ENCODE data around the gene NDFIP1. TPM values are rescaled to one million over a fixed set of nuclear protein-coding genes. Genes with fewer than 3 reads are reported as not detected.
A peak's percentile ranks its signal among the peaks of the same experiment; 100 is the strongest.

The NDFIP1 gene
- total and polyA plus RNA-seq, 2 of the 13 experiments (the other 11 are each of a cell fraction or from before 2014, with no cell fraction given): 12.4 to 15.7 TPM

GRCh38 chr5:142109331-142110045 is 909 bp downstream of the NDFIP1 start:
- H3K36me3 ChIP-seq (replicated peaks in 1 of 2; ENCODE audit: control insufficient read depth in 1 of 2, insufficient read depth in 2 of 2, low read length in 2 of 2): no peaks in the 10 kb centered on the region
- H3K27me3 ChIP-seq (ENCODE audit: control insufficient read depth in 1 of 2, insufficient read depth in 2 of 2, low read length in 2 of 2): peaks cover 0 to 14% of the 10 kb centered on the region in 2 experiments; a peak in 4 of 5 replicates
- ATAC-seq (peak; percentile 2; the same call in 2 of the 3 replicates), FAIRE-seq (no peak), DNase-seq (ENCODE audit: low spot score) (no peak)
- H3K79me2 ChIP-seq (ENCODE audit: insufficient read depth, low read length): peaks cover 38% of the 10 kb centered on the region
- ChIA-PET CTCF (ENCODE audit: low intra/inter-chr PET ratio, low total read pairs) (no interaction called here), POLR2A (interaction anchor here (0.9 to 1.0 kb wide), 3 partner anchors 109 to 215 kb away, joined by 3 read pairs; partner anchors contain the start of gene SPRY4)
- H3K4me1 ChIP-seq (ENCODE audit: insufficient read depth, low read length): peaks cover 26% of the 10 kb centered on the region
- peak overlapping the region; percentile 85 for H3K9ac ChIP-seq (ENCODE audit: insufficient read depth, low read depth, low read length)
- WGBS (ENCODE audit: low lambda C conversion rate): 1% methylated on average over 21 of the region's 21 CpGs
- TSS peak; percentile 61 for BruUV-seq (replicated peaks)
- peak overlapping the region; percentile 82 to 88 (median 87) for H3K4me3 ChIP-seq (replicated peaks in 1 of 3; ENCODE audit: insufficient read depth in 1 of 3, low read depth in 2 of 3, low read length in 3 of 3)
- no peak overlapping the region for H2AFZ ChIP-seq (ENCODE audit: low read length)
- no peaks in the 10 kb centered on the region for H3K9me3 ChIP-seq (ENCODE audit: low read length)
- peaks cover 5% of the 10 kb centered on the region; the same call in 1 of the 2 replicates for H4K20me1 ChIP-seq (ENCODE audit: insufficient read depth, low read length)
- peak overlapping the region; percentile 73 for H3K27ac ChIP-seq (ENCODE audit: extremely low read length, insufficient read depth, low read length)
- peak overlapping the region; percentile 87 for H3K4me2 ChIP-seq (ENCODE audit: low read depth, low read length)
- in situ Hi-C loops (cut with HindIII; ENCODE audit: extremely low pct_ligation_motif_present, low pct_unique_long_range_greater_than_20kb): no loop called here
- intact Hi-C loops (cut with micrococcal nuclease; ENCODE audit: unreplicated experiment): loop anchor here (1.0 kb wide), 1 partner anchor 95 kb away; no protein-coding TSS in a partner anchor
- TF ChIP-seq PAXIP1 (CRISPR knock-in tag; conservative IDR thresholded peaks at IDR 0.05): 0 out of 2 replicates have a peak, but pooled peaks have one; percentile 2
- TF ChIP-seq KLF12 (CRISPR knock-in tag; IDR thresholded peaks at IDR 0.05; ENCODE audit: borderline replicate concordance): no peak
- no peak for TF ChIP-seq HDAC2 (CRISPR knock-in tag; IDR thresholded peaks at IDR 0.05)
- no peak for TF ChIP-seq ZNF460 (CRISPR knock-in tag; IDR thresholded peaks at IDR 0.05; ENCODE audit: borderline replicate concordance)
- TF ChIP-seq TFAP4 (IDR thresholded peaks at IDR 0.05; ENCODE audit: borderline replicate concordance, low read depth): no peak
- no peak for TF ChIP-seq ZNF33B (CRISPR knock-in tag; IDR thresholded peaks at IDR 0.05)
- TF ChIP-seq CTCF (CRISPR knock-in tag; IDR thresholded peaks at IDR 0.05): no peak
- TF ChIP-seq PHF5A (CRISPR knock-in tag; IDR thresholded peaks at IDR 0.05; ENCODE audit: low read depth, unreplicated experiment): no peak
- TF ChIP-seq ZHX2 (IDR thresholded peaks at IDR 0.05; ENCODE audit: low read depth): no peak
- TF ChIP-seq ZHX2 (CRISPR knock-in tag; IDR thresholded peaks at IDR 0.05; ENCODE audit: borderline replicate concordance): no peak
- no peak for TF ChIP-seq ELF3 (CRISPR knock-in tag; IDR thresholded peaks at IDR 0.05)
